Left ventricle myocardium inferior (tissue), 1 donor: ENCODE data around the gene PTGDR2. TPM values are rescaled to one million over a fixed set of nuclear protein-coding genes. Genes with fewer than 3 reads are reported as not detected.

ENCODE experiments used
- DNase-seq: peaks from one replicate; pipeline ENCODE4 v3.0.0-alpha.2; 2020
- H3K27ac ChIP-seq: fragments of 200-600 bp; replicated peaks from 2 replicates; pipeline ENCODE4 v1.8.0; 2021
- H3K27me3 ChIP-seq: fragments of 200-600 bp; 2 replicates; pipeline ENCODE4 v1.8.0; 2021; ENCODE audit warnings: low read depth
- H3K36me3 ChIP-seq: fragments of 200-600 bp; 2 replicates; pipeline ENCODE4 v1.8.0; 2021
- H3K4me1 ChIP-seq: fragments of 200-600 bp; 2 replicates; pipeline ENCODE4 v1.8.0; 2021
- H3K4me3 ChIP-seq: fragments of 200-600 bp; 2 replicates; pipeline ENCODE4 v1.8.0; 2021; ENCODE audit warnings: mild to moderate bottlenecking, moderate library complexity
- H3K9me3 ChIP-seq: fragments of 200-600 bp; replicated peaks from 2 replicates; pipeline ENCODE4 v1.8.0; 2021
- intact Hi-C: fragments of 100-400 bp; cut with micrococcal nuclease; formaldehyde crosslinking; loops from one replicate; pipeline ENCODE4 v1.11.0; 2022
- total RNA-seq: library from RNA; stranded (reverse); fragmentation: NEBNext Ultra II Directional; extraction: Animal tissue kit (Norgen Biotek cat#: 25700); gene quantifications from one replicate; pipeline ENCODE4 v1.2.1, GENCODE V29; 2021
- TF ChIP-seq, protein P1 (sequence below): fragments of 200-600 bp; IDR thresholded peaks from 2 replicates; pipeline ENCODE4 v1.8.0; 2021; ENCODE audit warnings: antibody characterized with exemption, mild to moderate bottlenecking, borderline replicate concordance
- donor health status: DM: no; HTN: yes; CAD: no; lungs with severe emphysema.

Gene PTGDR2
- total RNA-seq, 1 donor from 2014 or later: 2.3 TPM

DNA sequence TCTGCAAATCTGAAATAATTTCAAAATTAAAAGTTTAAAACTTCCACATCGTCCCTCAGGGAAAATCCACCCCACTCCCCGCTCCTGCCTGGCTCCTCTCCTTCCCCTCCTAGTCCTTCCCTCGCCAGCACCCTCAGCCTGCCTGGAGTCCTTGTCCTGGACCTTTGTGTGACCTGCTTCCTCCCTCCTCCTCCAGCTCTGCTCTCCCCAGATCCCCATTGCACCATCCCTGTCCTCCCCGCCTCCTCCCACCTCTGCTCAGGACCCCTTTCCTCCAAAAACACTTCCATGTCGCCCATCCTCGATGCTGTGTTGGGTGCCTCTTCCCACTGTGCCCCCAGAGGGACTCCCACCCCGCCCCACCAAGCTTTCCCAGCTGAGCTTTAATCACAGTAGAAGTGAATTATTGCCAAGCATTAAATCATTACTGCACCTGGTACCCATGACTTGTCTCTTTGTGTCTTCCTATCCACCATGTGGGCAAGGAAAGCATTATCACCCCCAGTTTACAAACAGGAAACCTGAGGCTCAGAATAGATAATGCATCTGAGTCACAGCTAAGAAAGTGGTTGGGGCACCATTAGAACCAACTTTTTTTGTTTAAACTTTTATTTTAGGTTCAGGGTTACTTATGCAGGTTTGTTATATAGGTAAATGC, 9.2 kb upstream of the PTGDR2 start:
- Histone ChIP-seq H3K4me1 (peaks cover 10% of the 10 kb centered on the region), H3K27ac (no peak overlapping the region), H3K36me3 (no peaks in the 10 kb centered on the region), H3K9me3 (no peaks in the 10 kb centered on the region), H3K4me3 (no peak overlapping the region), H3K27me3 (peaks cover 3% of the 10 kb centered on the region)
- TF ChIP-seq, protein P1, sequence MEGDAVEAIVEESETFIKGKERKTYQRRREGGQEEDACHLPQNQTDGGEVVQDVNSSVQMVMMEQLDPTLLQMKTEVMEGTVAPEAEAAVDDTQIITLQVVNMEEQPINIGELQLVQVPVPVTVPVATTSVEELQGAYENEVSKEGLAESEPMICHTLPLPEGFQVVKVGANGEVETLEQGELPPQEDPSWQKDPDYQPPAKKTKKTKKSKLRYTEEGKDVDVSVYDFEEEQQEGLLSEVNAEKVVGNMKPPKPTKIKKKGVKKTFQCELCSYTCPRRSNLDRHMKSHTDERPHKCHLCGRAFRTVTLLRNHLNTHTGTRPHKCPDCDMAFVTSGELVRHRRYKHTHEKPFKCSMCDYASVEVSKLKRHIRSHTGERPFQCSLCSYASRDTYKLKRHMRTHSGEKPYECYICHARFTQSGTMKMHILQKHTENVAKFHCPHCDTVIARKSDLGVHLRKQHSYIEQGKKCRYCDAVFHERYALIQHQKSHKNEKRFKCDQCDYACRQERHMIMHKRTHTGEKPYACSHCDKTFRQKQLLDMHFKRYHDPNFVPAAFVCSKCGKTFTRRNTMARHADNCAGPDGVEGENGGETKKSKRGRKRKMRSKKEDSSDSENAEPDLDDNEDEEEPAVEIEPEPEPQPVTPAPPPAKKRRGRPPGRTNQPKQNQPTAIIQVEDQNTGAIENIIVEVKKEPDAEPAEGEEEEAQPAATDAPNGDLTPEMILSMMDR: no peak
- no peak for DNase-seq
- intact Hi-C loops: no loop called here

DNA sequence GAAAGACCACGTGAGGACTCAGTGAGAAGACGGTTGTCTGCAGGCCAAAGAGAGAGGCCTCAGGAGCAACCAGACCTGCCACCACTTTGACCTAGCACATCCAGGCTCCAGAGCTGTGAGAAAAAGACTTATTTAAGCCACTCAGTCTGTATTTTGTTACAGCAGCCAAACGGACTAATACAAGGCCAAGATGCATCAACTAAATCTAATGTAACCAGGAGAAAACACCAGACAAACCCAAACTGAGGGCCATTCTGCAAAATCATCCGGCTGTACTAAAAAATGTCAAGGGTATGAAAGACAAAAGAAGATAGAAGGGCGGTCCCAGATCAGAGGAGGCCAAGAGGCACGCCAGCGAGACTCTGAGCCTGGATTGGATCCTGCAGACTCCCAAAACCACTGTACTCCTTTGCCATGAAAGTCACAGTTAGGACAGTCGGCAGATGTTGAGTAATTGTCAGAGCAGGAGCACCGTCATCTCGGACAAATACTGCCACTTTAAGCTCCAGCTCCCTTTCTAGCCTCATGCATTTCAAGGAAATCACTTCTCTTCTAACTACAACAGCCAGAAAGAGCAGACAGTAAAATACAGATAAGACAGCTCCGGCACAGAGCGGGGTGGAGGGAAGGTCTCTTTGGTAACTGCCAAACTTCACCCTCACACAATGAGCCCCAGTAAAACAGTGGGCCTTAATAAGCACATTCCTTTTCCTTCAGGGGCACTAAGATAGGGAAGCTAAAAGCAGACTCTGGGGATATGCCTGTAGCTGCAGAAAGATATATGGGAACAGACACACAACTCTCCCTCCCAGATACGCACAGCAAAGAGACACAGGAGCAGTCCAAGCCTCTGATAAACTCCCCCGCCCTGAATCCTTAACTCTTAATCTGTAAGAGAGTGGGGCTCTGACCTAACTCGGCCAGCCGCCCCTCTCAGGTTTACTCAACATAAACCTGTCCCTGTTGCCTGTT, 8.1 kb upstream of the PTGDR2 start:
- no peaks in the 10 kb centered on the region for H3K36me3 ChIP-seq
- H3K27ac ChIP-seq: no peak overlapping the region
- no peak for DNase-seq
- TF ChIP-seq, protein P1: no peak
- H3K4me1 ChIP-seq: no peaks in the 10 kb centered on the region
- H3K27me3 ChIP-seq: peaks cover 3% of the 10 kb centered on the region
- H3K4me3 ChIP-seq: no peak overlapping the region
- intact Hi-C loops: no loop called here
- H3K9me3 ChIP-seq: no peaks in the 10 kb centered on the region

DNA sequence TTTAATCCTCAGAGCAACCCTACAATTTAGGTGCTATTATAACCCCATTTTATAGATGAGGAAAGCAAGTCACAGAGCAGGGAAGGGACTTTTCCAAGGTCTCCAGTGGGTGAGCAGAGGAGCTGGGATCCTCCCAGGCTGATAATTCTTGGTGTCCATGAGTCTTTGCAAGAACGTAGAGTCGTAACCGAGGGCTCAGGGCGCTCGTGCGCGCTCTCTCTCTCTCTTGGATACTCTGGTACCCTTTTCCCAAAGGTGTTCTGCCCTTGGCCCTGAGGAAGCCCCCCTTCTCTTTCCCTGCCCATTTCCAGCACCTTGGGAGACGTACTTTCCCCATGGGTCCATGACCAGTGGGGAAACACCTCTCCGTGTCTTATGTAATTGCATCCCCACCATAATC, 6.4 kb upstream of the PTGDR2 start:
- peaks cover 3% of the 10 kb centered on the region for H3K27me3 ChIP-seq
- no peak for DNase-seq
- no peaks in the 10 kb centered on the region for H3K36me3 ChIP-seq
- no peaks in the 10 kb centered on the region for H3K4me1 ChIP-seq
- no peaks in the 10 kb centered on the region for H3K9me3 ChIP-seq
- intact Hi-C loops: no loop called here
- no peak overlapping the region for H3K4me3 ChIP-seq
- H3K27ac ChIP-seq: no peak overlapping the region
- TF ChIP-seq, protein P1: no peak

DNA sequence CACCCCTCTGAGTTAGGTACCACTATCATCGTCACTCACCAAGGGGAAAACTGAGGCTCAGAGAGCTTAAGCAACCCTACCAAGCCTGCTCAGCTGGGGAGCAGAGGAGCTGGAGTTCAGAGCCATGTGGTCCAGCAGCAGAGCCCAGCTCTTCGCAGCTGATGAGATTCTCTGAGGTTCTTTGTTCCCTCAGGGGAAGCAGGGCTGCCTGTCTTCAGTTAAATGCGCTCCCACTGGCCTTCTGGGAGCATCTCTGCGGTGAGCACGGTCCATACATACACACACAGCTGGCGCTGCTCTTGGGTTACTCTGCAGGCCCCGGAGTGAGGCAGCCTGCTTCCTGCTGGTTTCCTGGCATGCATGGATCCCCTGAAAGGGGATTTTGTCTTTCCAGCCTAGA, 5.2 kb upstream of the PTGDR2 start:
- Histone ChIP-seq H3K36me3 (no peaks in the 10 kb centered on the region), H3K27ac (no peak overlapping the region), H3K4me3 (no peak overlapping the region), H3K4me1 (no peaks in the 10 kb centered on the region), H3K27me3 (peaks cover 3% of the 10 kb centered on the region), H3K9me3 (no peaks in the 10 kb centered on the region)
- no peak for DNase-seq
- intact Hi-C loops: no loop called here
- TF ChIP-seq, protein P1: no peak

DNA sequence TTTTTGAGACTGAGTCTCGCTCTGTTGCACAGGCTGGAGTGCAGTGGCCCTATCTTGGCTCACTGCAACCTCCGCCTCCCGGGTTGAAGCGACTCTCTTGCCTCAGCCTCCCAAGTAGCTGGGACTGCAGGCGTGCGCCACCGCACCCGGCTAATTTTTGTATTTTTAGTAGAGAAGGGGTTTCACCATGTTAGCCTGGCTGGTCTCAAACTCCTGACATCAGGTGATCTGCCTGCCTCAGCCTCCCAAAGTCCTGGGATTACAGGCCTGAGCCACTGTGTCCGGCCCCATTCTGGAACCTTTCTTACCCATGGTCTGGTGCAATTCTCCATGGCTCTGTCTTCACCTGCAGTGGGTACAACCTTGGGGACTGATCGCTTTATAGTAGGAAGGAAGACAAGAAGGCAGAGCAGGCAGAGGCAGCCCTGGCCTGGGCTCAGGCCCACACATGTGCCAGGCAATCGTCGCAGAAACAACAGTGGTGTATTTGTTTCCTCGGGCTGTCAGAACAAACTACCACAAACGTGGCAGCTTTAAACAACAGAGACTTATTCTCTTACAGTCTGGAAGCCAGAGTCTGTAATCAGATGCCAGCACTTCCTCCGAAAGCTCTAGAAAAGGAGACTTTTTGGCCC, 4.0 kb upstream of the PTGDR2 start:
- no peak for DNase-seq
- TF ChIP-seq, protein P1: no peak
- intact Hi-C loops: no loop called here
- peaks cover 3% of the 10 kb centered on the region for H3K27me3 ChIP-seq
- no peaks in the 10 kb centered on the region for H3K36me3 ChIP-seq
- H3K4me1 ChIP-seq: no peaks in the 10 kb centered on the region
- no peak overlapping the region for H3K27ac ChIP-seq
- no peak overlapping the region for H3K4me3 ChIP-seq
- no peaks in the 10 kb centered on the region for H3K9me3 ChIP-seq
